NCI-H2081 treated with DMSO at 0.1 percent for 48 hours (cell line): Measurements from ENCODE around the gene ZCCHC24.

Source experiments
- DNase-seq: peaks from one replicate; lab custom pipeline; 2025; lab: John Stamatoyannopoulos, UW

Gene ZCCHC24

GRCh38 chr10:79445977-79446757, 743 bp upstream of the ZCCHC24 start:
- DNase-seq = no peak

- DNase-seq = no peak
Measured at GRCh38 chr10:79444199-79445119, 965 bp downstream of the ZCCHC24 start.

- DNase-seq = no peak
Measured at GRCh38 chr10:79443338-79444198, 1.9 kb downstream of the ZCCHC24 start.

- no peak for DNase-seq
Measured at GRCh38 chr10:79442171-79443040, 3.0 kb downstream of the ZCCHC24 start.

- DNase-seq = no peak
Measured at GRCh38 chr10:79441433-79441832, 4.0 kb downstream of the ZCCHC24 start.

GRCh38 chr10:79440281-79440680, 5.1 kb downstream of the ZCCHC24 start:
- no peak for DNase-seq

GRCh38 chr10:79438699-79439085, 6.7 kb downstream of the ZCCHC24 start:
- no peak for DNase-seq

GRCh38 chr10:79438021-79438698, 7.3 kb downstream of the ZCCHC24 start:
- DNase-seq = no peak

GRCh38 chr10:79437111-79437814, 8.2 kb downstream of the ZCCHC24 start:
- no peak for DNase-seq

- no peak for DNase-seq
Measured at GRCh38 chr10:79436850-79437103, 8.6 kb downstream of the ZCCHC24 start.

- DNase-seq = no peak
Measured at GRCh38 chr10:79436066-79436849, 9.2 kb downstream of the ZCCHC24 start.

- DNase-seq = no peak
Measured at GRCh38 chr10:79435271-79436065, 10.0 kb downstream of the ZCCHC24 start.

- DNase-seq = no peak
Measured at GRCh38 chr10:79434821-79435251, 10.6 kb downstream of the ZCCHC24 start.

- no peak for DNase-seq
Measured at GRCh38 chr10:79434223-79434687, 11.2 kb downstream of the ZCCHC24 start.

GRCh38 chr10:79433324-79434222, 11.9 kb downstream of the ZCCHC24 start:
- DNase-seq = no peak

- DNase-seq = no peak
Measured at GRCh38 chr10:79431891-79432831, 13.3 kb downstream of the ZCCHC24 start.
